ENCODE data around the gene DYNC2H1. TPM values are rescaled to one million over a fixed set of nuclear protein-coding genes. Genes with fewer than 3 reads are reported as not detected.

Gene DYNC2H1
- total RNA-seq, 3 donors from 2014 or later: 2.3 to 12.4 (median 5.0) TPM

DNA sequence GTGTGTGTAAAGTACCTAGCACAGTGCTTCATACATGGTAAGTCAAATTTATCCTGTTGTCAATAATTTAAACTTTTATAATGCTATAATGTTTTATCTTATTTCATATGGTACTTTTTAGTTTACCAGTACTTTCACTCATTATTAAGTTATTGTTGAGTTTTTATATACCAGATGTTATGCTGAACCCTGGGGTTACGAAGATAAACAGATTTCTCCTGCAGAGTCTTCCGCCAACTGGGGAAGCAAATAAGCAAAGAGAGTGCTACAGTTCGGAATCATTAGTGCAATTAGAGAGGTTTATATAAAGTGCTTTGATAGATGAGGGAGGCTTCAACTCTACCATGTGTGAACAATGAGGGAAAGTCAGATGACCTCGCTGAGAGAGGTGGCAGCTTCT, 362.3 kb downstream of the DYNC2H1 start:
- no peaks in the 10 kb centered on the region for H3K36me3 ChIP-seq (ENCODE audit: low read depth)
- no peaks in the 10 kb centered on the region for H3K9me3 ChIP-seq
- H3K4me1 ChIP-seq (ENCODE audit: low read depth): no peaks in the 10 kb centered on the region
- ATAC-seq (no peak), DNase-seq (no peak)
- intact Hi-C loops (cut with DNase I, micrococcal nuclease): no loop called here
- TF ChIP-seq, protein P1, sequence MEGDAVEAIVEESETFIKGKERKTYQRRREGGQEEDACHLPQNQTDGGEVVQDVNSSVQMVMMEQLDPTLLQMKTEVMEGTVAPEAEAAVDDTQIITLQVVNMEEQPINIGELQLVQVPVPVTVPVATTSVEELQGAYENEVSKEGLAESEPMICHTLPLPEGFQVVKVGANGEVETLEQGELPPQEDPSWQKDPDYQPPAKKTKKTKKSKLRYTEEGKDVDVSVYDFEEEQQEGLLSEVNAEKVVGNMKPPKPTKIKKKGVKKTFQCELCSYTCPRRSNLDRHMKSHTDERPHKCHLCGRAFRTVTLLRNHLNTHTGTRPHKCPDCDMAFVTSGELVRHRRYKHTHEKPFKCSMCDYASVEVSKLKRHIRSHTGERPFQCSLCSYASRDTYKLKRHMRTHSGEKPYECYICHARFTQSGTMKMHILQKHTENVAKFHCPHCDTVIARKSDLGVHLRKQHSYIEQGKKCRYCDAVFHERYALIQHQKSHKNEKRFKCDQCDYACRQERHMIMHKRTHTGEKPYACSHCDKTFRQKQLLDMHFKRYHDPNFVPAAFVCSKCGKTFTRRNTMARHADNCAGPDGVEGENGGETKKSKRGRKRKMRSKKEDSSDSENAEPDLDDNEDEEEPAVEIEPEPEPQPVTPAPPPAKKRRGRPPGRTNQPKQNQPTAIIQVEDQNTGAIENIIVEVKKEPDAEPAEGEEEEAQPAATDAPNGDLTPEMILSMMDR (IDR thresholded peaks at IDR 0.05): no peak
- H3K4me3 ChIP-seq: no peak overlapping the region

DNA sequence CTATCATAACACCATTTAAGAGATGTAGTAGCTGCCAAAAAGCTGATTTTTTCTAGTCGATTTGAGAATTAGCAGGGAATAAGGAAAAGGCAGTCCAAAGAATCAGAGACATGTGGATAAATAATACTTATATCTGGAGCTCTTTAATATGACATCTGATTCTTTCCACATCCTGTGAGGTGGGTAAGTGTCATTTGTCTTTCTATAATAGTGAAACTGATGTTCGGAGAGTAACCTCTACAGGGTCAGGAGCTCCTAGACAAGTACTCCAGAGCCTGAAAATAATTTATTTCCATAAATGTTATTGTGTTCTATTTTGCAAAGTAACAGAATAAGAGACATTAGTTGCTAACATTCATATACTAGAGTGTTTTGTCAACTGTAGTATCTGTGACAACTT, 367.6 kb downstream of the DYNC2H1 start:
- Histone ChIP-seq H3K9me3 (no peaks in the 10 kb centered on the region), H3K4me1 (ENCODE audit: low read depth) (no peaks in the 10 kb centered on the region), H3K4me3 (no peak overlapping the region), H3K36me3 (ENCODE audit: low read depth) (no peaks in the 10 kb centered on the region)
- DNase-seq (no peak), ATAC-seq (no peak)
- TF ChIP-seq, protein P1 (IDR thresholded peaks at IDR 0.05): no peak
- intact Hi-C loops (cut with DNase I, micrococcal nuclease): no loop called here

GRCh38 chr11:103480421-103480820, 371.2 kb downstream of the DYNC2H1 start:
- TF ChIP-seq, protein P1 (IDR thresholded peaks at IDR 0.05): no peak
- Histone ChIP-seq H3K4me3 (no peak overlapping the region), H3K4me1 (ENCODE audit: low read depth) (no peaks in the 10 kb centered on the region), H3K36me3 (ENCODE audit: low read depth) (no peaks in the 10 kb centered on the region), H3K9me3 (no peaks in the 10 kb centered on the region)
- ATAC-seq (no peak), DNase-seq (no peak)
- intact Hi-C loops (cut with DNase I, micrococcal nuclease): no loop called here

DNA sequence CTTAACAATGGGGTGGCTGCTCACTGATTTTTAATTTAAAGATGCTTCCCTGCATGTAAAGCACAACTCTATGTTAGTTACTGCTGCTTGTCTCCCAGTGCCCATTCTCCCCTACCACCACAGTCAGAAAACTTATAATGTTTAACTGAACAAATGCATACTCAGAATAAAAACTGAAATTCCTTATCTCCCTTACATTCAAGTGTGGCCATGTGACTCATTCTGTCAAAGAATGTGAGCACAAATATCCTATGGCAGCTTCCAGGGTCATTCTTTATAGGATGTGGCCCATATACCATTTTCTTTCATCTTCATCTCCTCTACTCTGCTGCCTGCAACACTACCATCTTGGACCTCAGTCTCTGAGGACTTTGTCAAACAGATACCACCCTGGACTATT, 374.8 kb downstream of the DYNC2H1 start:
- intact Hi-C loops (cut with DNase I, micrococcal nuclease): no loop called here
- TF ChIP-seq, protein P1 (IDR thresholded peaks at IDR 0.05): no peak
- Histone ChIP-seq H3K4me3 (no peak overlapping the region), H3K9me3 (no peaks in the 10 kb centered on the region), H3K4me1 (ENCODE audit: low read depth) (no peaks in the 10 kb centered on the region), H3K36me3 (ENCODE audit: low read depth) (no peaks in the 10 kb centered on the region)
- no peak for DNase-seq
- ATAC-seq: no peak

DNA sequence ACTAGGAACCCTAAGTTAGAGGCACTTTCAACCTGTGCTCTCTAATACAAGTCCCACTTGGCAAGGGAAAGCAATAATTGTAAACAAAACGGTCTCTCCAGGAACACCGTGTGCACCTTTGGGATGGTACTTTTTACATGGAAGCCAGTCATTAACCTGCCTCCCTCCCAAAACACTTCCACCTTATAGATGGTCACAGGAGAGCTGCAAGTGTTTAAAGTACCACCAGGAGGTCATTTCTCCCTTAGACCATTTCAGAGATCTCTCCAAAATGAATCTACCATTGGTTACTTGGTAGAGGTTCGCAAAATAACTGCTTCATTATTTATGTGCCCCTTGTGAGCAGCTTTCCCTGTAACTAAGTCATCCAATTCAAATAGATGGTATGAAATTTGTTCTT, 375.3 kb downstream of the DYNC2H1 start:
- TF ChIP-seq, protein P1 (IDR thresholded peaks at IDR 0.05): no peak
- no peaks in the 10 kb centered on the region for H3K9me3 ChIP-seq
- no peaks in the 10 kb centered on the region for H3K36me3 ChIP-seq (ENCODE audit: low read depth)
- no peak for DNase-seq
- no peak overlapping the region for H3K4me3 ChIP-seq
- intact Hi-C loops (cut with DNase I, micrococcal nuclease): no loop called here
- H3K4me1 ChIP-seq (ENCODE audit: low read depth): no peaks in the 10 kb centered on the region
- ATAC-seq: no peak

- ATAC-seq: no peak
- Histone ChIP-seq H3K4me1 (ENCODE audit: low read depth) (no peaks in the 10 kb centered on the region), H3K36me3 (ENCODE audit: low read depth) (no peaks in the 10 kb centered on the region), H3K9me3 (no peaks in the 10 kb centered on the region), H3K4me3 (no peak overlapping the region)
- DNase-seq: no peak
- intact Hi-C loops (cut with DNase I, micrococcal nuclease): no loop called here
- TF ChIP-seq, protein P1 (IDR thresholded peaks at IDR 0.05): no peak
Observed at GRCh38 chr11:103486604-103487003, 377.4 kb downstream of the DYNC2H1 start.

Measured in mucosa of descending colon (tissue), 3 donors.